Measurements from ENCODE around the gene SLC24A3.
"Not testable (repeated sequence)": the region's sequence is repeated elsewhere in the genome, so short reads cannot be mapped to it uniquely, and the experiment has no call there.

The SLC24A3 gene

DNA sequence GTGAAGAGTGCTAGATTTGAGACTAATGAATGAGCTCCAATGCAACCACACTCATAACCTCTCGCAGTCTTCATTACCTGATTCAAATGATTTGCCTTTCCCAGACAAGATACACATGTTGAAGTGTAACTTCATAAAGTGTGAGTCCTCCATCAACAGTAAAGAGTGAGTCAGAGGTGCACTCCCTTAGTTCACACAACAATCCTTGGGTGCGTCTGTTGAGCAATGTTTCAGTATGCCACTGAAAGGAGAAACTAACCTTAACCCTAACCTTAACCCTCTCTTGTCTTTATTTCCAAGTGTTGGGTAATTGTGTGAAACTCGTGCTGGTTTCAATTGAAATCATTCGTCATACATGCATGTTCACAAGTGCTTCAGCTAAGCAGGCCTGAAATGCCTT, 524.6 kb downstream of the SLC24A3 start:
- DNase-seq = no peak

DNA sequence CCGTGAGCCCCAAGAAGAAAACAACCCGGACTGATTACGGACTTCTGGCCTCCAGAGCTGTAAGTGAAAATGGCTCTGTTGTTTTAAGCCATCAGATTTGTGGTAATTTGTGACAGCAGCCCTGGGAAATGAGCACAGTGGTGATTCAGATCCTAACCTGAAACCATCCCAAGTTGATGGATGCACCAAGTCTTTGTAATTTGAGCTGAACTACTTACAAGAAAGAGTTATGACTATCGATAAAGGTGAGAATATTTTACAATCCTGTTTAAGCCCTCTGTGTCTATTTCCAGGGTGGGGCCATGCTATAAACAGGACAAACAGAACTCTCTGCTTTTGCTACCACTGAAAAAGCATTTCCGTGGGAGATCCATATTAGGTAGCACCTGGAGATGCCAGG, 526.5 kb downstream of the SLC24A3 start:
- DNase-seq = no peak

DNA sequence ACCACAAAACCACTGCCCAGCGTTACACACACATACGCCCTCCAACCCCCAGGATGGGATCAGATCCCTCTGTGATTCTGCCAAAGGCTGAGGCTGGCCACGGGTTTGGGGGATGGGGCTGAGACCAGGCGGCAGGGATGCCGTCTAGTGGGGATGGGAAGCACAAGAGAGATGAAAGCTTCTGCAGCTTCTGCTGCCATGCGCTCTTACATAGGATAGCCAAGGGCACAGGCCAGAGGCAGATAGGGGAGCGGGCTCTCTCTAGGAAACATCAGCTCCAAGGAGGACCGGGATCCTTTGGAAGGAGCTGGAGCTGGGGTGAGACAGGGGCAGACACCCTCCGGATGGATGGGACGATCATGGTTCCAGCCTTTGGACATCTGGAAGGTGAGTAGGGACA, 526.9 kb downstream of the SLC24A3 start:
- no peak for DNase-seq

DNA sequence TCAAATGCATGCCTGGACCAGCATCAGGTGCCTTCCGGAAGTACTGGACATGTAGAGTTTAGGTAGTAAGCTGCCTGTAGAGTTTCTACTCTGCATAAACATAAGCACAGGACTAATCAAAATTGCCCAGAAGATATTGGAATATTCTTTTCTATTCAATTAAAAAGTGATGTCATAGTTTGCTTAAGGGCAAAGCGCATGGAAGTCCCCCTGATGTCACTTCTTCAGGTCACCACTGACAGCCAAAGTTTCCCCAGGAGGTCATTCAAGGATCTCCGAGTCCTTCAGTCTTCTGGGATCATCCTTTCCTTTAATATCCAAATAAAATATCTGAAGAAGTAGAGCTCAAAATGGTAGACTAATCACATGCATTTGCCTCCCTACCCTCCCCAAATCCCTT, 528.1 kb downstream of the SLC24A3 start:
- no peak for DNase-seq

DNA sequence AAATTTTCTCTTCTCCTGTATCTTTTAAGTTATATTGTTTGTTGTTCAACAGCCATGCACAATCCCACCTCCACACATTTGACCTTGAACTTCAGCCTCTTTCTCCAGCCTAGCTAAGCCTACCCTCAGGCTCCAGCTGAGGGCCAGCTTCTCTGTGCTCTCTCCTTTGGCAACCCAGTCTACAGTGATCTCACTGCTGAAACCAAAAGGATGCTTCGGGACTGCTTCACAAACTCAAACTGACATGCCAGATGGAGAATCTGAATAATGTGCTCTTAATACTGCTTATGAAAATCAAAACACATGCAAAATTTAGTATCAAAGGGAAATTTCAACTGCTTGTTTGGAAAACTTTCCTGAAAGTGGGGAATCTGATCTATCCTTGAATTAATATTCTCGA, 529.5 kb downstream of the SLC24A3 start:
- no peak for DNase-seq

DNA sequence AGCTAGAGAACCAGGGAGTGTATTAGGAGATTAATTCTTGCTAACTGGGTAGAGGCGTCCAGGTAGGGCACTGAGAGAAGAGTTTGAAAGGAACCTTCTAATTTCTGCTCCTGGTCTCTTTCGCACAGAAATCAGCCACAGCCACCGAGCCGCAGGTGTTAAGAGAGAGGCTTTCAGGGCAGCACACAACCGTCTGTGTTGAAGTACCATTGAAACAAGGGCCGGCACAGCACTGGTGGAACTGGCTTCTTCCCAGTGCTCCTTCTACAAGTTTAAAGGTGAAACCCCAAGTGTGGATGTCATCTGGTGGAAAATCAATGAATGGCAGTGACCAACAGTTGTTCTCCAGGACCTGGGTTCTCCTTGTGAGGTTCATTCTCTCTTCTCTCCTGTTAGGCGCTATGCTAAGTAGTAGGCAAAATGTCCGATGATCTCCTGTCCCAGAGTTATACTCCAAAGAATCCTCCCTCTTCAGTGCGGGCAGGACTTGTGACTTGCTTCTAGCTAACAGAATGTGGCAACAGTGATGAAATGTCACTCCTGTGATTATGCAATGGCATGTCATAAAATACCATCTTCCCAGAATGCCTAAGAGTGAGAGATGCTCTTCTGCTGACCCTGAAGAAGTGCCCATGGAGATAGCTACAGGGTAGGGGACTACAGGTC, 530.7 kb downstream of the SLC24A3 start:
- DNase-seq = no peak

DNA sequence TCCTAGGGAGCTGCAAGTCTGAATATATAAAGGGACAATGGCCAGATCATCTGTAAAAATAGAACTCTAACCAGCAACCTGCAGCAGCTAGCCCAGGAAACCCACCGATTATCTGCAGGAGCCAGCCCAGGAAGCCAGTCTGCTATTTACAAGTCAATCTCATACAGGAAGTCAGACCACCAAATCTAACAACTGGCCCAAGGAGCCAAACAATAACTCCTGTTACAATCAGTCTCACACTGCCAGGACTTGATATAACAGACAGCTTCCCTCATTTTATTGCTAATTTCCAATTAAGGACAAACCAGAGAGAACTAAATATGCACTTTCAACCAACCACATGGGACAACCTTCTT, 531.2 kb downstream of the SLC24A3 start:
- DNase-seq = no peak

DNA sequence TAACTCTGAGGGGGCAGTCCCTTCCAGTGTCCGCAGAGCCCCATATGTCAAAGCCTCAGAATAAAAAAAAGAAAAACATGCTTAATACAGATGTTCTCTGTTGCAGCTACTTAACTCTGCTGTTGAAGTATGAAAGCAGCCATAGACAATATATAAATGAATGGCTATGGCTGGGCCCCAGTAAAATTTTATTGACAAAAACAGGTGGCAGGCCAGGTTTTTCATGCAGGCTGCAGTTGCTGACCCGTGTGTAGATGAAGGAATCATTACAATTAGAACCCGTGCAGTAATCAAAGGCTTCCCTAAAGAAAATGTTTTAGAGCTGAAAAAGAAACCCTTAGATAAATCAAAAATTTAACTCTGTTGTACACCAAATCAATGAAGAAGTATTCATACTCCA, 532.7 kb downstream of the SLC24A3 start:
- no peak for DNase-seq

DNA sequence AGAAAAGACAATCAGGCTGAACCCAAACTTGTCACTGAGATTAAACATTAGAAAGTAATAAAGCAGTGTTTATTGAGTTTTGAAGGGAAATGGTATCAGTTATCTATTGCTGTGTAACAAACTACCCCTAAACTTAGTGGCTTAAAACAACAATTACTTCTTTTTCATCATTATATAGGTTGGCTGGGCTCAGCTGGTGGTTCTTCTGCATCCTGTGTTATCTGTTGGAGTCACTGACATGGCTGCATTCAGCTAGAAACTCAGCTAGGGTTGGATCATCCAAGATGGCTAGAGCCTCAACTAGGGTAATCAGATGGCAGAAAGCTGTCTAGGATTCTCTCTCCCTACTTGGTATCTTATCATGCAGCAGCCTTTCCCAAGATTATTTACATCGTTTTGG, 533.1 kb downstream of the SLC24A3 start:
- DNase-seq = no peak

DNA sequence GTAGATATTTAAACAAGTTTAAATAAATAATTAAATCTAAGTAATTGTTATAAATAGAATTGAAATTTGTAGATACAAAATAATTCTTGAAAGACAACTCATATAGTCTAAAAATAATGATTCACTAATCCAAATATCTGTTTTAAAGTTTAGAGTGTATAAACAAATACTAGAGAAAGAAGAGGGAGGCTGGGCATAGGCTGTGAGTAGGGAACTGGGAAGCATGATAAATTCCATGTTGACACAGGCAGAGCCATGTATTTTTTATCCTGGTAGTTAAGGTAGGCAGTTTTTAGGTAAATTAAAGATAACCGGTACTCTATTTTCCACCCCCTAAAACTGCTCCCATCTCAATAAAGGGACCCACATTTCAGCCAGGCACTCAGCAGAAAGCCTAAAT, 534.0 kb downstream of the SLC24A3 start:
- no peak for DNase-seq

DNA sequence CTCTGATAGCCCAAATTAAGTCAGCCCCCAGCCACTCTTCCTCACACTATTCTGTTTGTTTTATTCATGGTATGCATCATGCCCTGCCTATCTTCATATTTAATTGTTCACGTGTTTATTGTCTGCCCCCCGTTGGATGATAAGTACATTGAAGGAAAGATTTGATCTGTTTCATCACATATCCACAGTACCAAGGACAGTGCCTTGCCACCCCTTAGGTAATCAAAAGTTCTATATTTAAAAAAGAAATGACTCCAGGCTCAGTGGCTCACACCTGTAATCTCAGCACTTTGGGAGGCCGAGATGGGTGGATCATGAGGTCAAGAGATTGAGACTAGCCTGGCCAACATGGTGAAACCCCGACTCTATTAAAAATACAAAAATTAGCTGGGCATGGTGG, 535.5 kb downstream of the SLC24A3 start:
- DNase-seq = no peak

DNA sequence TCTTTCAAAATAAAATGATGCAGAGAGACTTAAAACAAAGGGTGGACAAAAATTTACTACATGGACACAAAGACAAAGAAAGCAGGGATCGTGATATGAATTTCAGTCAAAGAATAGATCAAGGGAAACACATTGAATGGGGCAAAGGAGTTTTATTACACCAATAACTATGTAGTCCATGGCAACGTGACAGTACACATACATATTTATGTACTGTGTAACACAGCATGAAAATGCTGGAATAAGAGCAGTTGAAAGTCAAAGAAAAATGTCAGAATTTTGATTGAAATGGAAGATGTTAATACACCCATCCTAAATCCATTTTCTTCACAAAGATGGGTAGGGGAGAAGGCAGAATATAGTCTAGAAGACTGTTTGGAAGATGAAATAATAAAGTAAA, 536.2 kb downstream of the SLC24A3 start:
- no peak for DNase-seq

DNA sequence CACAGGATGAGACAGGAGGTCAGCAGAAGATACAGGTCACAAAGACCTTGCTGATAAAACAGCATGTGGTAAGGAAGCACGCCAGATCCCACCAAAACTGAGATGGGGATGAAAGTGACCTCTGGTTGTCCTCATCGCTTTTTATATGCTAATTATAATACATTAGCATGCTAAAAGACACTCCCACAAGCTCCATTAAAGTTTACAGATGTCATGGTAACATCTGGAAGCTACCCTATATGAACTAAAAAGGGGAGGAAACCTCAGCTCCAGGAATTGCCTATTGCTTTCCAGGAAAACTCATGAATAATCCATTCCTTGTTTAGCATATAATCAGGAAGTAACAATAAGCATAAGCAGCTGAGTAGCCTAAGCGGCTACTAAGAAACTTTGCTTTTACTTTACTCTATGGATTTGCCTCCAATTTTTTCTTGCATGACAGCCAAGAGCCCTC, 537.2 kb downstream of the SLC24A3 start:
- no peak for DNase-seq

DNA sequence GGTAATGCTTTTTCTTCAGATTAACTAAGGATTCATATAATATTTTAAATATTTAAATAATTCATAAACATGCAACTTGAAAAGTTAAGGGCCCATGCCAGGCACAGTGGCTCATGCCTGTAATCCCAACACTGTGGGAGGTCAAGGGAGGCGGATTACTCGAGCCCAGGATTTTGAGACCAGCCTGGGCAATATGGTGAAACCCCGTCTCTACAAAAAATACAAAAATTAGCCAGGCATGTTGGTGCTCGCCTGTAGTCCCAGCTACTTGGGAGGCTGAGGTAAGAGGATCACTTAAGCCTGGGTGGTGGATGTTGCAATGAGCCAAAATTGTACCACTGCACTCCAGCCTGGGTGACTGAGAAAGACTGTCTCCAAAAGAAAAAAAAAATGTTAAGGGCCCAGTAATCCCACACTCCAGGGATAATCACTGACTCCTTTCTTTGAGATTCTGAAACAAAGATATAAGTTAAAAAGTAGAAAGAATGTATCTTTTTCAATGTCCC, 537.7 kb downstream of the SLC24A3 start:
- no peak for DNase-seq

DNA sequence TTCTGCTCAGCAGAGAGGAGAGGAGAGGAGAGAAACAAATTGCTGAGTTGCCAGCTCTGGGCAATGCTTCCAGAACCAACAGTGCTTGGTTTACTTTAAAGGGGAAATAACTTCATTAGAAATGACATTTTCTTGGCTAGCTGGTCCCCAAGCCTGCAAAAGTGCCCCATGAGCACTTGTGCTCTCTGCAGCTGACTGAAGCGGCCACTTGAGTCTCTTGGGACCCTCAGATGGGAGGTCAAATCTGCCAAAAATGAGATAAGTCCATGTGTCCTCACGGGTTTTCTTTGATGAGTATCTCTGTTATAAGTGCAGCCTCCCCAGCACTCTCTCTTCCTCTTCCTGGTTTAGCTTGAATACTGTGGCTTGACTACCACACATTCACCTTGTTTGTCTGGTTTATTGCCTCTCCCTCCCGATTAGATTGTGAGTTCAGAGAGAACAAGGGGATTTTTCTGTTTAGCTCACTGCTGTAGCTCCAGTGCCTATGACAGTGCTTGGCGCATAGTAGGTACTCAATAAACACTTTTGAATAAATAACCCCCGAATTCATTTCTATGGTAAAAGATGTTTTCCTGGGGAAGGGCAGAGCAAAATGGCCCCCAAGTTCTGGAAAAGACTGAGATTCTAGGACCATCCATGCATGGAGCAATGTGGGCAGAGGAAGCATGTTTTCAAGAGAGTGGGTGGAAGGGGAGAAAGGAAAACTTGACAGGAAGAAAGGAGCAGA, 538.6 kb downstream of the SLC24A3 start:
- DNase-seq = no peak

DNA sequence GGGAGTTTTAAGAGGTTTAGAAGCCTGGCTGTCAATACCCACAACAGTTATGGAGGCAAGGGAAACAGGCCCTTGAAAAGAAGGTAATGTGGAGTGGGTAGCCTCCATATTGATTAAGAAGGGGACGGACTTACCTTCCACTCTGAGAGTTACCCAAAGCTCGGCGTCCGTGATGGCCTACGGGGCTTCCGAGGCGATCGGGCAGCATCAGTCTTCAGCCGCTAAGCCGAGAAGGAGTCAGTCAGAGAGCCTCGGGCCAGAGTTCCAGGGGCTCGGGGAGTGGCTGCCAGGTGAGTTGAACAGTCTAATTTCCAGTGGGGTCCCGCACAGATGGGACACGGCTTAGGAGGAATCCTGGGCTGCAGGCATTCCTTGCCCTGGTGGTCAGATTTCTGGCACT, 541.8 kb downstream of the SLC24A3 start:
- DNase-seq = not testable (repeated sequence)

DNA sequence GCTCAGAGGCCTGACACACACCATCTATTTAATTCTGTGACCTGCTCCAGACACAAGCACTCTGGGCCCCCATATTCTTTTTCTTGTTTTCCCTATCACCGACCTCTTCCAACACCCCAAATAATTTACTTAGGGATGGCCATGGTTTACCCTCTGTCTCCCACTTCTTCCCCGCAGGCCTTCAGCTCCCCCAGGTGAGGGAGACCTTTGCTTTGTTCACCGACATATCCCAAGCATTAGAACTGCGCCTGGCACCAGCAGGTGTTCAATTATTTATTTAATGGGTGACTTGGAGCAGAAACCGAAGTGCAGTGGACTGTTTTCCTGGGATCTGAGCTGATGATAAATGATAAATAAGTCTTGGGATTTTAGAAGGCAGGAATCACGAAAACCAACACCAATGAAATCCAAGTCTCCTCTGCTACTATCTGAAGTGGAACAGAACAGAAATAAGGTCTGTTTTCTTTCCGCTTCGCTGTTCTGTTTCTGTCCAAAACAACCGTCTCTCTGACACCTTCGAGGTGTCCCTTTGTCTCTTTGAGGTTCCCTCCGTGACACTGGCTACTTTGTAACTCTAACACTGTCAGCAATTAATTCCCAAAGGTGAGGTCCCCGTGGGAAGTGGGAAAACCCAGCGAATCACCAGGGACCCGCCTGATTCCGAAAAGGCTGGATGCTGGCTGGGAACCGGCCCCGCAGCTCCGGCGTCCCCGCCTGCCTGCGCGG, 544.5 kb downstream of the SLC24A3 start:
- DNase-seq = no peak

DNA sequence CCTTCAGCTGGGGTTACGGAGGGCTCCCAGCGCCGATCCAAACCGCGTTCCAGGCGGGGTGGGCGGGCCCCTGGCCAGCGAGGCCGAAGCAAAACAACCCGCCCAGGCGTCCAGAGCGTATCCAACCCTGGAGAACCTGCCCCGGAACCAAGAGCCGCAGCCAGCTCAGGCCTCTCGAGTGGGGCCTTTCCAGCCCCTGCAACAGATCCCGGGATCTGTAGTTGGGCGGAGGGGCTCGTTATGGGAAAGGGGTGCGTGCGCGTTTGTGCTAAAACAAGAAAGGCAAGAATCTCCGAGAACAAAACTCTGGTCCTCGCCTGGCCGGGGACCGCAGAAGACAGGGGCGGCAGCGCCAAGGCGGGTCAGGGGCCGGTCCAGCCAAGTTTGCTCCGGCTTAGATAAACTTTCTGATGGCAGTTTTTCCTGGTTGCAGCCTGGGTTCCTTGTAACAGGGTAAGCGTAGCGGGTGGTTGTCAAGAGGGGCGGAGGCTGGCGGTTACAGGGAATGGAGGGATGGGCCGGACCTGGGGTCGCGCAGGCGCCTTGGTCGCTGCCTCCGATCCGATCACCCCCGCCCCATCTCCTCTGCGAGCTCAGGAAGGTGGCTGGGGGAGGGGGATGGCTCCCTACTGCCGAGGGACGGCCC, 545.2 kb downstream of the SLC24A3 start:
- DNase-seq = peak; percentile 82

DNA sequence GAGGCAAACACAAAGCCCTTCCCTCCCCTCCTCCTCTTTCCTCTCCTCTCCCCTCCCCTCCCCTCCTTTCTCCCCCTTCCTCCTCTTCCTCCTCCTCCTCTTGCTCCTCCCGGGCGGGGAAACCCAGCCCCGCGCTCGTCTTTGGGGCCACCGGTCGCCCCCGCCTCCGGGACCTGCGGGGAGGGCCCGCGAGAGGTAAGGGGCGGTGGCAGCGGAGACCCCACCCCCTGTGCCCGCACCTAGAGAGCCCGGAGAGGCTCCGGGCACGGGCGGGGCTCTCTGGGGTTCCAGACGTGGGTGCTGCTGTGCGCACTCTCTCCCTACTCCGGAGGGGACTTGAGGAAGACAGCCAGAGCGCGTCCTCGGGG, 545.7 kb downstream of the SLC24A3 start, which contains the start of gene RIN2:
Gene RIN2, plus strand, starts transcription at position 126 of the 368 bp plus-strand sequence. CDS start 131,344 bp downstream, outside the sequence.
- no peak for DNase-seq

DNA sequence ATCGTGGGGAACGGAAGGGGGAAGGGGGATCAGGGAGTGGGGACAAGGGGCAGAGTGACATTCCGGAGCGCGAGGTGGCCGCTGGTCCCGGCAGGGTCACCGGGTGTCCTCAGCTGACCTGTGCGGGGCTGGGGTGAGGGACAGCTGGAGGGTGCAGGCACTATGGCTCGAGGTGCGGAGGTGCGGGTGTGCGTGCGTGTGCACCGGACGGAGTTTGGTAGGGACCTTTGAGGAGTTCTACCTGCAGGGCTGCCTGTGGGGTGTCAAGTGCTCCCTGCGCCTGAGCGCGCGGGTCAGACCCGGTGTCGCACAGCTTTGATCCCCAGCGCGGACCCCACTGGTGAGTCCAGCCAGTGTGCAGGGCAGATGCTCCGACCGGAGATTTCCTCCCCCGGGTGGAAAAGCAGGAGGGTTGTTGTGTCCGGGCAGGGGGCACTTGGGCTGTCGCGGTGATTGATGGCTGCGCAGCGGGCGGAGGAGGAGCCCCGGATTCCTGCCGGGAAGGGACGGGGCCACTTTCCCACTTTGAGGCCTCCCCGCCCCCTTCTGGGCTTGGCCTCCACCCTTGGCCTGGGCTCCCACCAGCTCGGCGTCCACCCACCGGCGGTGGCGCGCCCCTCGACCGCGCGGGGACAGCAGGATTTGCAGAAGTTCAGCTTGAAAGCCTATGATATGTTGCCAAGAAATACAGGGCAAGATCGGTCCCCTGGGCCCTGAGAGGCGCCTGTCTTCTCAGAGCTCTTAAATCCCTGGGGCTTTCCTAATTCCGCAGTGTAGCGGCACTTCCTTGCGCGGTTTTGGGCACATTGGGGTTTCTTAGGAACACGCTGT, 546.3 kb downstream of the SLC24A3 start:
- peak; percentile 51 for DNase-seq

DNA sequence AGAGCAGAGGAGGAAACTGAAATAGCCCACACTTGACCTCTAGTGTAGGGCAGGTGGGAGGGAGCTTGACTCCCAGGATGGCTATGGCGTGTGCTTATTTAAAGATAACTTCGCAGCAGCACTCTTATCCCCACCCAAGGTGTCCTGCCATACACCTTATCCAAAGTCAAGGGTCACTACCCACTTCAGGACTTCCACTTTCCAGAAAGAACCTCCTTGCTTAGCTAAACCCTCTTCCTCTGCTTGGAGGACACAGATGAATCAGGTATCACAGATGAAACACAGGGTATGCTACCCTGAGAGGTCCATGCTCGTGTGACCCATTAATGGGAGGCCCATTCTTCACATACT, 547.9 kb downstream of the SLC24A3 start:
- DNase-seq = no peak

DNA sequence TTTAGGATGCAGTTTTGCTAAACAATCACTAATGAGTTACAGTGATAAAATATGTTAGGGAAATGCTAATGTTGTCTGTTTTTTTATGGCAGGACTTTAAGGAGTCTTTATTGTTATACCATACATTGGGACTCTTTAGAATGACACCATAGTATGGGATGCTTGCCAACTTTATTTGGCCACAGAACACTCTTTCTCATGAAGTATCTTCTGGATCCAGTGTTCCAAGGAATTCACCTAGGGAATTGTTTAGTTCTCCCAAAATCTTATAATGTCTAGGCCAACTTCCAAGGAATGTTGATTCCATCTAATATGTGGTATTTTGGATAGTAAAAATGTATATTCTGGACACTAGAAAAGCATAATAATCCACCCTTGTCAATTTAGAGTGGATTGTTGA, 548.9 kb downstream of the SLC24A3 start:
- DNase-seq = no peak

DNA sequence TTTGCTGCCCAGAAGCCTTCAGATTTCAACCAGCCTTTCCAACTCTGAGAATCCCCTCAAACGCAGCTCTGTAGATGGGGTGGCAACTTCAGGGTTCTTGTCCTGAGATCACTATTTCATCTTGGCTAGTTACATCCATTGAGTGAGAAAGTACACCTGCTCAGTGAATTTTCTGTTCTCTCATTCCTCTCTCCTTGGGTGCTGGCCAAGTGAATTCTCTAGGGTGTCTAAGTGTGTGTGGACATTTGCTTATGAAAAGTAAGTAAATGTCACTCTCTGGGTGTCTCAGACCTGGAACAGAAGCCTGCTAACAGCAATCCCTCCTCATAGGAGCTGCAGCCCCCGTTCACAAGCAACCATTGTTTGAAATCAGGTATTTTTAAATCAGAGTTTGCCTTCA, 549.4 kb downstream of the SLC24A3 start:
- DNase-seq = no peak

Measured in DMS 273 treated with DMSO at 0.1 percent for 48 hours (cell line).